ENCODE measurements around the gene SPIRE1. TPM values are rescaled to one million over a fixed set of nuclear protein-coding genes. Genes with fewer than 3 reads are reported as not detected.
"Not testable (repeated sequence)": the region's sequence is repeated elsewhere in the genome, so short reads cannot be mapped to it uniquely, and the experiment has no call there.

SPIRE1 gene
- total RNA-seq, 1 experiment from 2014 or later: 19.1 TPM

DNA sequence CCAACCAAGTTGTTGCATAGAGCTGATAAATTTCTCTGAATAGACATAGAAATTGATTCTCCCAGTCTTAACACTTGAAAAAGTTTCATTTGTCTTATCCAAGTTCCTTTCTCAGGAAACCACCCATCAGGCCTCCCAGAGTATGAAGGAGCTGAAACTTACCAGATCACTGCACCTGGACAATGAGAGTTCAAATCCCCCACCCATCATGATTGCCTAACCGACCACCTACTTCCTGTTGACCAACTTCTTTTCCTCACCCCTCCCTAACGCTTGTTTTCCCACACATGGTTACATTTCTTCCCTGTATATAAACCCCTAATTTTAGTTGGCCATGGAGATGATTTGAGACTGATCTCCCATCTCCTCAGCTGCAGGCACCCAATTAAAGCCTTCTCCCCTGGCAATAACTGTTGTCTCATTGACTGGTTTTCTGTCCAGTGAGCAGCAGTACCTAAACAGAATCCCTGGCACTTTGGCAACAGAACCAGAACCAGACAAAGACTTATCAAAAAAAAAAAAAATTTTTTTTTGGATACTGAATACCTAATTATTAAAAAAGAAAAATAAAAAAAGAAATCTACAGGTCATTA lies 103.0 kb downstream of the SPIRE1 start:
- DNase-seq (ENCODE audit: low read depth): no peak

DNA sequence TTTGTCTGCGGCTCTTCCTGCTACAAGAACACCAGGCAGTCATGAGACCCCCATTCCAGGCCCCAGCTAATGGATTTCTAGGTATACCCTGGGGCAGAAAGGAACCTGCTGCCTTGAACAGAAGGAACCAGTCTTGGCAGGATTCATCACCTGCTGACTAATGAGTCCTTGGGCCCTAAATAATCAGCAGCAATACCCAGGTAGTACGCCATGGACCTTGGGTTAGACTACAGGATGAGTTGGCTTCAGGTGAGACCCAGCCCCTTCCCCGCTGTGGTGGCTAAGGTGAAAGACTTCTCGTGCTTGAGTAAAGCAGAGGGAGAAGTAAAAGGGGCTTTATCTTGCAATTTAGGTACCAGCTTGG lies 105.0 kb downstream of the SPIRE1 start:
- DNase-seq (ENCODE audit: low read depth): no peak

GRCh38 chr18:12551943-12552878 lies 105.7 kb downstream of the SPIRE1 start:
- DNase-seq (ENCODE audit: low read depth): peak; percentile 92

GRCh38 chr18:12551466-12551865 lies 106.4 kb downstream of the SPIRE1 start:
- not testable (repeated sequence) for DNase-seq (ENCODE audit: low read depth)

- DNase-seq (ENCODE audit: low read depth): peak; percentile 41
Observed at GRCh38 chr18:12543697-12544096, 114.2 kb downstream of the SPIRE1 start.

- DNase-seq (ENCODE audit: low read depth): no peak
Observed at GRCh38 chr18:12540751-12541150, 117.2 kb downstream of the SPIRE1 start.

GRCh38 chr18:12539158-12539557 lies 118.7 kb downstream of the SPIRE1 start:
- peak; percentile 25 for DNase-seq (ENCODE audit: low read depth)

DNA sequence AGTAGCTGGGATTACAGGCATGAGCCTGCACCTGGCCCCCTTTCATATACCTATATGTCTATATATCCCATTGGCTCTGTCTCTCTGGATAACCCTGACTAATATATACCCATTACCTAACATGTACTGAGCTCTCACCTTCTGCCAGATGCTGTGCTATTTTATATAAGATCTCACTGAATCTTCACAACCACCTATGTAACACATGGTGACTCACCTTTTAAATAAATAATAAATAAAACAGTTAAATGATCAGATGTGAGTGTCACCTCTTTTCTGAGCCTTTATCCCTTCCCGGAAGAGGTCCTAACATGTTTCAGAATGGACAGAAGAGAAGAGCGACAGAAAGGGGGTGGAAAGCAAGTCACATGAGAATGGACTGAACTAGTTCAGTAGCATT lies 123.1 kb downstream of the SPIRE1 start:
- no peak for DNase-seq (ENCODE audit: low read depth)

DNA sequence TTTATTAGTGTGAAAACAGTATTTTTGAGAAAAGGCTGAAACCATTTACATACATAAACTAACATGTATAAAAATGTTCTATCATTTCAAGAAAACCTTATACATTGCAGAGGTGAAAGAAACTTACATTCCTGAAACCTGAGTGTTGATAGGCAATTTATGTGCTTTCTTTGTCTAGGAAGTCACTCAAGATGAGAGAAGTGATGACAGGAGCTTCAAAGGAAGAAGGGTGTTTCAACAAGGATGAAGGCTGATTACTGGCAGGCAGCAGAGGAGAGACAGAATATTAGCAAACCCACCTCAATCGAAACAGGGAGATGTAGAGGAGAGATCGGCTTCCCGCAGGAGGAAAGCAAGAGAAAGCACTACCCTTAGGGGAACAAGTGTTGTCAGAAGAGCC lies 125.2 kb downstream of the SPIRE1 start:
- DNase-seq (ENCODE audit: low read depth): no peak

DNA sequence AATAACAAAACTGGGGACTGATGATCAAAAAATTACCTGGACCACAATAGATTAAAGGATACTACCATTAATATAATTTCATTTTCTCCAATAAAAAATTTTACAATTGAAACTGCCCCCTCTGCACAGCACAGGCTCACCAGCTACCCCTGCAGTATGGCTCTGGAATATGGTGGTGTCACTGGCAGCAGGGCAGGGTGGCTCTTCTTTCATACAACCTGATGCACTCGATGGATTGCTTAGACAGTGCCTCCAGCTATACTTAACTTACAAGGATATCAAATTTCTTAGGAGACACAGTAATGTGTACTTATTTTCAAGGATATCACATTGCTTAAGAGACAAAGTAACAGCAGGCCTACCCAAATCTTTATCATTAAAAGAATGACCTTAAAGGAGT lies 126.2 kb downstream of the SPIRE1 start:
- peak; percentile 31 for DNase-seq (ENCODE audit: low read depth)

DNA sequence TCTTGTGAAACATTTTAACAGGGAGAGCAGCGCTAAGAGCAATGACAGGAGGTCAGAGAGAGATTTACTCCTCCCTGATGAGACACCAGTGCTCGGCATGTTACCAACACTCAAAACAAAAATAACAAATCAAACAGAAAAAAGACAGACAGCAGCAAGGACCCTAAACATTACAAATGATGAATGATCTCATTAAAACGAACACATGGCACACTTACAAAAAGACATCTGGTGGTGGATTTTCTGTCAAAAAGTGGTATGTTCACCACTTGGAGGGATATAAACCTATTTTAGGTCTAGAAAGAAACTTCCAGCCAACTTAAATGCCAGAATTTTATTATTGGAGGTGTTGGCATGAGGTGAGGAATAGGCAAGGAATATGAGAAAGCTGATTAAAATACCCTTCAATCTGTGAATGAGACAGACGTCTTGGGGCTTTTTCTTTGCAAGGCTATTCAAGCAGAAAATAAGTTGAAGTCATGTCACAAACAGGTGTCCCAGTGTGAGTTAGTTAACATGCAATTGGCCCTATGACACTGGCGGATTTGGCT lies 137.4 kb downstream of the SPIRE1 start:
- peak; percentile 29 for DNase-seq (ENCODE audit: low read depth)

DNA sequence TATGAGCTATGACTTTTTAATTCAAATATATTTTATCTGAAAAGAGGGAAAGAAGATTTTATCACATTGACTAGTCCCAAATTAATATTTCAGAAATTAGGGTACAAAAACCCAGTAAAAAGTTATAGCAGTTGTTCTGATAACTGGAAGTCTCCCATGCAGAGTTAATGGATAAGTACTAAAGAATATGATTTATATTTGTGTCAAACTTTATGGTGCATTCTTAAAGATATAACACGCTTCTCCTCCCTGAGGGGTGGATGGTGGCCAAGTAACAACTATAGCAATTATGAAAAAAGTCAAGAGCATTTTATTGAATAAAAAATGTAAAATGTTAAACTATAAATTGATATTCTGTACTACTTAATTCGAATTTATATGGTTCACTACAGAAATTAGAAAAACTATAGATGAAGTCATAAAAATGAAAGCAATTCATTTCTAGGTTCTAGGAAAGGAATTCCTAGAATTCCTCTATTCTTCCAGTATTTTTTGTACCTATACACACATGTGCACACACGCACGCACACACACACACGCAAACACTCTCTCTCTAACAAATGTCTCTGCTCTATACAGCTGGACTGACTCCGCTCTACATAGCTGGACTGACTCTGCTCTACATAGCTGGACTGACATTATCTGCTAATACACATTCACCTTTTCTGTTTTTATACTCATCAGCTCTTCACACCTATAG lies 138.9 kb downstream of the SPIRE1 start:
- DNase-seq (ENCODE audit: low read depth): no peak

- DNase-seq (ENCODE audit: low read depth): peak; percentile 24
Observed at GRCh38 chr18:12518326-12518725, 139.6 kb downstream of the SPIRE1 start.

GRCh38 chr18:12517142-12517825 lies 140.6 kb downstream of the SPIRE1 start:
- no peak for DNase-seq (ENCODE audit: low read depth)

DNA sequence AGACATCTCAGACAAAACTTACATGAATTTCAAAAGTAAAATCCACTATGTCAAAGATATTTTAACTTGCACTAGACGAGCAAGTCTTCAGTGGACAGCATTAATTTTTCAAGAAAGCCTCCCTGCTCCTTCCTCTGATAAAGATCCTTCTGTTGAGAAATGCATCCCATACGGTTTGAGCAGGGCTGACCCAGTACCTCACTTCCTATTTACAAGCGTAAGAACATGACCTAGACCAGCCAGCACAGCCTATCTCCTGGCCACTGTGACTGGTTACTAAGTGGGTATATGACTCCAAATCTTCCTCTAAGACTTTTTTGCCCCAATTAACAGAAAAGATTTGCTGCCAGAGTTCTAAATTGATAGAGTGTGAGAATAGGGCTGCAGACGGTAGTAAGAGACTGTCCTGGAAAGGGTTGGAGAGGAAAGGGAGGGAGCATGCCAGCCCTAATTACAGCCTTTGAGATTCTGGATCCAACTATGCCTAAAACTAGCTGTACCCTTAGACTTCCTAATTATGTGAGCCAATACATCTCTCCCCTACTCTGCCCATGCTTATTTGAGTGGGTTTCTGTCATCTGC lies 141.8 kb downstream of the SPIRE1 start:
- DNase-seq (ENCODE audit: low read depth): no peak

DNA sequence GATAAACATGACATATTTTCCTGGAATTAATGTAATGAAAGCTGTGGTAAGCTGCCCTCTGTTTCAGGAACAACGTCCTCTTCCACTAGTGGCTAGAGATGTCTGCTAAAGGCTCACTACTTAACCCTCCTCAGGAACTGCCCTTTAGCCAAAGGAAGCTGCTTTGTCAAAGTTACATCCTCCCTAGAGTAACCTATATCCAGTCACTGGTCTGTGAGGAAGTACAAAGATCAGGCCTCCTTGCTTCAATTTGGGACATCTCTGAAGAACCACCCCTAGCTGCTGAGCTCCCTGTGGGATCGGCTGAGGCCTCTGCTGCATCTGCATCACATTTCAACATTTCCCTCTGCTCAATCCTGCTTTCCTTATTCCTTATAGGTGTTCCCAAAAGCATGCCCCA lies 142.4 kb downstream of the SPIRE1 start:
- DNase-seq (ENCODE audit: low read depth): no peak

DNA sequence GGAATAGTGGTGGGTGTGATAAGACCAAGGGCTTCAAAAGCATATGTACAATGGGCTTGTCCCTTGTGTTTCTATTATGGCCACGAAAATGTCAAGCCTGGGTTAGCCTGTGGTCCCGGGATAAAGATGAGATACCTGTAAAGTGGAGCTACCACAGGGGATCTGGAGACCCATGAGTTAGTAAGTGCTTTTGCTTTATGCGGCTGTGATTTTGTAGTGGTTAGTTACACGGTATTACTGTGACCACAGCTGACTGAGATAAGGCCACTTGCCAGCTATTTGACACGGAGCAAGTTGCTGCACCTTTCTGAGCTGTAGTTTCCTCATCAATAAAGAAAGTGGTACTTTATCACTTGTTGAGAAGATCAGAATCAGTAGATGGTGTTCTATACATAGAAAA lies 150.9 kb downstream of the SPIRE1 start:
- no peak for DNase-seq (ENCODE audit: low read depth)

DNA sequence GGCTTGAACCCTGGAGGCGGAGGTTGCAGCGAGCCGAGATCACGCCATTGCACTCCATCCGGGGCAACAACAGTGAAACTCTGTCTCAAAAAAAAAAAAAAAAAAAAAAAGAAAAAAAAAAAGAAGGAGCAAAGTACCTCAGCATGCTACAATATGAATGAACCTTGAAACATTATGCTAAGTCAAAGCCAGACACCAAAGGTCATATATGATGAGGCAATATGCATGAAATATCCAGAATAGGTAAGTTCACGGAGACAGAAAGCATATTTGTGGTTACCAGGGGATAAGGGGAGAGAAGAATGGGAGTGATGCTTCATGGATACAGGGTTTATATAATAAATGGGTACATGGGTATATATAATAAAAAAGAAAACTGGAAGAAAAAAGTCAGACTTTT lies 156.9 kb downstream of the SPIRE1 start:
- DNase-seq (ENCODE audit: low read depth): no peak

GRCh38 chr18:12497839-12498238 lies 160.1 kb downstream of the SPIRE1 start:
- no peak for DNase-seq (ENCODE audit: low read depth)

GRCh38 chr18:12497296-12497695 lies 160.6 kb downstream of the SPIRE1 start:
- no peak for DNase-seq (ENCODE audit: low read depth)

DNA sequence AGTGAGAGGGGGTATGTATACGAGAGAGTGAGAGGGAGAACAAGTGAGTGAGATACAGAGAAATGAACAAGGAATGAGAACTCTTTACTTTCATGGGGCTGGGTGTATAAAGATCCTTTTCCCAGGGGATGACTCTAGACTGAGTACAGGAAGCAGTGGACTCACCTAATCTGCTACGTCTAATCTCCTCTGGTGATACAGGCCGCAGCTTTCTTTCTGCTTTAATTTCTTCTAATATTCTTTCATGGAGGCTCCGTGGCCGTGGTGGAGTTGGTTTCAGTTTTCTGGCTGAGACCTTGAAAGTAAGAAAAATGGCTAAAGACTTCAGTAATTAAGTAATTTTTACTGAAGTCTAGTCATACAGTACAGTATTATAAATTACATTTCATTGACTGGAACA lies 165.0 kb downstream of the SPIRE1 start:
- no peak for DNase-seq (ENCODE audit: low read depth)

Data from M059J (cell line).